Neural crest cell (in vitro differentiated cells): ENCODE measurements around the gene MLYCD. TPM values are rescaled to one million over a fixed set of nuclear protein-coding genes. Genes with fewer than 3 reads are reported as not detected.

ENCODE experiments used
- DNase-seq: peaks from one replicate; pipeline ENCODE4 v3.0.0; 2021; ENCODE audit warnings: low read depth, mixed read lengths, low spot score
- H3K27ac Mint-ChIP-seq: one replicate; pipeline ENCODE4 v1.8.0; 2021; ENCODE audit warnings: mild to moderate bottlenecking, mixed read lengths; ENCODE audit not compliant: unreplicated experiment
- H3K27me3 Mint-ChIP-seq: 2 replicates; pipeline ENCODE4 v1.8.0; 2021; ENCODE audit warnings: low read depth, mild to moderate bottlenecking, mixed read lengths
- H3K36me3 Mint-ChIP-seq: 2 replicates; pipeline ENCODE4 v1.8.0; 2021; ENCODE audit warnings: low read depth, mild to moderate bottlenecking, mixed read lengths
- H3K4me1 Mint-ChIP-seq: 2 replicates; pipeline ENCODE4 v1.8.0; 2021; ENCODE audit warnings: mixed read lengths
- H3K4me3 Mint-ChIP-seq: one replicate; pipeline ENCODE4 v1.8.0; 2021; ENCODE audit warnings: mild to moderate bottlenecking, mixed read lengths
- H3K9me3 Mint-ChIP-seq: 2 replicates; pipeline ENCODE4 v1.8.0; 2021; ENCODE audit warnings: mixed read lengths
- total RNA-seq: library from RNA; stranded (reverse); gene quantifications from 2 replicates; pipeline ENCODE4 v1.2.1, GENCODE V29; 2021
- TF ChIP-seq, protein P1 (sequence below): fragments of 200-600 bp; sonication (generic); conservative IDR thresholded peaks from 2 replicates; pipeline ENCODE4 v1.5.0; 2021; ENCODE audit warnings: antibody characterized with exemption, mild to moderate bottlenecking

The MLYCD gene
- total RNA-seq, 1 donor from 2014 or later = 5.2 TPM

DNA sequence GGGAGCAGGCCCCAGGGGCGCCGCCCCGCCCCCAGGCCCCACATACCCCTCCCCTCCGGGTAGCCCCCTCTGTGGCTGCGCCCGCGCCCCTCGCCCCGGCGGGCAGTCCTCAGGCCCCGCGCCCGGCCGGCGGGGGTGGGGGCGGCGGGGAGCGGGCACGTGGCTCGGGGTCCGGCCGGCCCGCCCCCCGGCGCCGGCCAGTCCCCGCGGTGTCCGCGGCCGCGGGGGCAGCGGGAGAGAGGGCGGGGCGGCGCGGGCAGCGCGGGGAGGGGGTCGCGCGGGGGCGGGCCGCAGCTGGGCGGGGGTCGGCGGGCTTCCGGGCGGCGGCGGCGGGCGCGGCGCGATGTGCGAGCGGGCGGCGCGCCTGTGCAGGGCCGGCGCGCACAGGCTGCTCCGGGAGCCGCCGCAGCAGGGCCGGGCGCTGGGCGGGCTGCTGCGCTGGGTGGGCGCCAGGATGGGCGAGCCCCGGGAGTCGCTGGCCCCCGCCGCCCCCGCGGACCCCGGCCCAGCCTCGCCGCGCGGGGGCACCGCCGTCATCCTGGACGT lies 69.5 kb downstream of the MLYCD start:
- TF ChIP-seq, protein P1, sequence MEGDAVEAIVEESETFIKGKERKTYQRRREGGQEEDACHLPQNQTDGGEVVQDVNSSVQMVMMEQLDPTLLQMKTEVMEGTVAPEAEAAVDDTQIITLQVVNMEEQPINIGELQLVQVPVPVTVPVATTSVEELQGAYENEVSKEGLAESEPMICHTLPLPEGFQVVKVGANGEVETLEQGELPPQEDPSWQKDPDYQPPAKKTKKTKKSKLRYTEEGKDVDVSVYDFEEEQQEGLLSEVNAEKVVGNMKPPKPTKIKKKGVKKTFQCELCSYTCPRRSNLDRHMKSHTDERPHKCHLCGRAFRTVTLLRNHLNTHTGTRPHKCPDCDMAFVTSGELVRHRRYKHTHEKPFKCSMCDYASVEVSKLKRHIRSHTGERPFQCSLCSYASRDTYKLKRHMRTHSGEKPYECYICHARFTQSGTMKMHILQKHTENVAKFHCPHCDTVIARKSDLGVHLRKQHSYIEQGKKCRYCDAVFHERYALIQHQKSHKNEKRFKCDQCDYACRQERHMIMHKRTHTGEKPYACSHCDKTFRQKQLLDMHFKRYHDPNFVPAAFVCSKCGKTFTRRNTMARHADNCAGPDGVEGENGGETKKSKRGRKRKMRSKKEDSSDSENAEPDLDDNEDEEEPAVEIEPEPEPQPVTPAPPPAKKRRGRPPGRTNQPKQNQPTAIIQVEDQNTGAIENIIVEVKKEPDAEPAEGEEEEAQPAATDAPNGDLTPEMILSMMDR = no peak
- Mint-ChIP-seq H3K27ac (no peak overlapping the region), H3K9me3 (no peaks in the 10 kb centered on the region), H3K36me3 (no peaks in the 10 kb centered on the region), H3K4me3 (peak overlapping the region; percentile 75), H3K27me3 (peaks cover 11% of the 10 kb centered on the region), H3K4me1 (no peaks in the 10 kb centered on the region)
- DNase-seq = no peak

DNA sequence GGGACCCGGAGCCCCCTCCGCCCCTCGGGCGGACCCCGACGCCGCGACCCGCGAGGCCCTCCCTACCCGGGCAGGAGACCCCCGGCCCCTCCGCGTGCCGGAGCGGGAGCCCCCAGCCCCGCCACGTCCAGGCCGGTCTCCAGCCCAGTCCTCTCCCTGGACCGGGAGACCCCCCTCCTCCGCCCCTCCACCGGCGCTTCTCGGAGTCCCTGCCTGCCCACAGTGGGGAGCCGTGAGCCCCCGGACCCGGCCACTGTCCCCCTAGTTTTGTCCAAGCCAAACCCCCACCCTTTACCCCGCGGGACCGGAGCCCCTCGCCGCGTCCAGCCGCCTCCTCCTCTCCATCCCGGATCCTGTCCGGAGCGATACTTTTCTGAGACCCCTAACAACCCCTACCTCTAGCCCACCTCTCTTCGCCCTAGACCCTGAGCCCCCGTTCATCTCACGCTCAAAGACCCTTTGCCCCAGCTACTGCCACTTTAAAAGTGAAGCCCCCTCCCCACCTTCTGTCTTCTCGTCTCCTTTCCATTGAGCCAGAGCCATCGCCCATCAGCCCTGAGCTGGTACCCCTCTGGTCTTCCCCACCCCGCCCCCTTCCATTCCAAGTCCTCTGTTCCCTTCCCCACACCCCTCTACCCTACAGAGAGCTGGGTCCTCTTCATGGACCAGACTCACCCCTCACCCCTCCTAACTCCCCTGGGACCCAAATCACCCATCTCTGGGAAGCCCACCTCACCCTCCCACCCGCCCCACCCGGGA lies 70.2 kb downstream of the MLYCD start:
- Mint-ChIP-seq H3K4me3 (peak overlapping the region; percentile 81), H3K27ac (no peak overlapping the region), H3K4me1 (no peaks in the 10 kb centered on the region), H3K36me3 (no peaks in the 10 kb centered on the region), H3K27me3 (peaks cover 11% of the 10 kb centered on the region), H3K9me3 (no peaks in the 10 kb centered on the region)
- TF ChIP-seq, protein P1 = no peak
- no peak for DNase-seq

DNA sequence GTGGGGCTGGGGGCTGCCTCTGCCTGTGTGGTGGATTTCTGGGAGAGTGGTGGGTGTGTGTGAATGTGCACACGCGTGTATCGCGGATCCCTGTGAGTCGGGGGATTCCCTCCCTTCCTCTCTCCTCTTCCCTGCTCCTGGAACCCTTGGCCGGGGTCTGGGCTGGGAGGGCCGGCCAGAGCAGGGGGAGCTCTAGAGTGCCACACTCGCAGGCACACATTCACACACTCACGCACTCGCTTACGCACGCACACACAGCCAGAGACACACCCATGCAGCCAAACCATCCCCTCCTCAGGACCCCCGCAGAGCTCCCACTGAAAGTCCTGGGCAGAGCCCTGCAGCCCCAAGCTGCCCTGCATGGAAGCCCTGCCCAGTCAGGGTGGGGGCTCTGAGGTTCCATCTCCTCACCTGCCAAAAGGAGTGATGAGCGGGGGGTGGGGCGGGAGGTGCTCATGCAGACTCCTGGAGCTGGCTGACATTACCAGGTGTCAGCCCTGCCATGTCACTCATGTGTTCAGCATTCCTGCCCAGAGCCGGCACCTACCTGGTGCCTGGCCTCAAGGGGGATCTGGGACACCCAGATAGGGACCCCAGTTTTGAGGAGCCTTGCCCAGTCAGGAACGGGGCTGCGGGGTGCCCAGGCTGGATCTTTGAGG lies 71.0 kb downstream of the MLYCD start:
- TF ChIP-seq, protein P1 = no peak

DNA sequence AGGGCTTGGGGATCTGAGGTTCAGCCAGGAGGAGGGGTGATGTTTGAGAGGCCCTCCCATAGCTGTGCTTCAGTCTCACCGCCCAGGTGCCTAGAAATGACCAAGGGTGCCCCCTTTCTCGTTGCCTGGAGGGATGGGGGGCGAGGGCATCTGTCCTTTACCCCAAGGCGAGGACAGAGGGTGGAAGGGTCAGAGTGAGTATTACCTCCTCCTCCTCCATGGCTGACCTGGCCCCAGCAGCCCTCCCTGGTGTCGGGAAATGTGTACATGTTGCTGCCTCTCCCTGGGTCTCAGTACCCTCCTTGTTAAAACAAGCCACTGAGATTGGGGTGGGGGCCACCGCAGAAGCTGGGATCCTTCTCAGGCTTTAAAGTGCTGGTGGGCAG lies 71.5 kb downstream of the MLYCD start:
- Mint-ChIP-seq H3K9me3 (no peaks in the 10 kb centered on the region), H3K4me1 (no peaks in the 10 kb centered on the region), H3K4me3 (peak overlapping the region; percentile 78), H3K36me3 (no peaks in the 10 kb centered on the region), H3K27ac (no peak overlapping the region), H3K27me3 (peaks cover 11% of the 10 kb centered on the region)
- TF ChIP-seq, protein P1 = no peak
- no peak for DNase-seq

More for the DNA sequence above, 71.0 kb downstream of the MLYCD start:
- Mint-ChIP-seq H3K4me1 (no peaks in the 10 kb centered on the region), H3K4me3 (peak overlapping the region; percentile 78), H3K27me3 (peaks cover 11% of the 10 kb centered on the region), H3K27ac (no peak overlapping the region), H3K36me3 (no peaks in the 10 kb centered on the region), H3K9me3 (no peaks in the 10 kb centered on the region)
- DNase-seq = no peak

DNA sequence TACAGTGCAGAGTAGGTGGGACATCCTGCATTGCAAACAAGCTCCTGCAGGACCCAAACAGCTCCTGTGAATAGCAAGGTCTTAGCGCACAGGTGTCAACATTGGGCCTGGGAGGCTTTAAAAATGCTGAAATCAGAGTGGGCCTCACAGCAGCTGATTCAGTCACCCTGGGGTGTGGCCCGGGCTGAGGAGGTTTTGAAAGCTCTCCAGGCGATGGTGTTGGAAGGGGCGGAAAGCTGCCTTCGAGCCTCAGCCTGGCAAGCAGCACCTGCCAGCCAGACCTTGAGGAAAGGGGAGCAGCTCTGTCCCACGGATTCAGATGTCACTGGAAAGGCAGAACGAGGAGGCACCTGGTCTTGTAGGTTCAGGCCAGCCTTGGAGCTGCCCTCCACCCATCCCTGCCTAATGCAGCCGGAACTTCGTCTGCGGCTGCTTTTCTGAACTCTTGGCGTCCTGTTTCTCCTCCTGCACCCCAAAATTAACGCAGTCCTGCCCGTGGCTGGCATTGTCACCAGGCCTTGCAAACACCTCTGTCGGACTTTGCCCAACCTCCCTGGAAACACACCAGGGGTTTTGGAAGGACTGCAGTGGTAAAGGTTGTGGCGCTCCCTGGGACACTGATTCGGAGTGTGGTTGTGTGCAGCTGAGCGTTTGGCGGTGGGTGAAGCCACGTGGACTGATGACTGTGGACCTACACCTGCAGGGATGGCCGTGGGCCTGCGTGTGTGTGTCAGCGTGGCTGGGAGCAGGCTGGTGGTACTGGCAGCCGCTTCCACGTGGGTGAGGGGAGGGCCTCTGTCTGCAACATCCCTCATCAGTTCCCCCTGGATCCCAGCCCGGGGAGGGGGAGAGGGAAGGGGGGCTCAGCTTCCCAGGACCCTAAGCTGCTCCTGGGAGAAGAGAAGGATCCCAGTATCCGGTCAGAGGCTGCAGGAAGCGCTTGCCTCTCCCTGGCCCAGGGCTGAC lies 72.5 kb downstream of the MLYCD start:
- H3K36me3 Mint-ChIP-seq = no peaks in the 10 kb centered on the region
- H3K4me1 Mint-ChIP-seq = no peaks in the 10 kb centered on the region
- TF ChIP-seq, protein P1 = no peak
- peaks cover 11% of the 10 kb centered on the region for H3K27me3 Mint-ChIP-seq
- DNase-seq = no peak
- H3K9me3 Mint-ChIP-seq = no peaks in the 10 kb centered on the region
- H3K4me3 Mint-ChIP-seq = peak overlapping the region; percentile 19
- H3K27ac Mint-ChIP-seq = no peak overlapping the region
